Urothelium cell line (cell line): Measurements from ENCODE around the gene HS3ST3A1.

Source experiments
- DNase-seq: peaks from one replicate; pipeline ENCODE4 v3.0.0; 2011; ENCODE audit warnings: low spot score, mixed read lengths
- FAIRE-seq: peaks from 2 replicates; lab custom pipeline; 2011; peaks lifted over from hg19 to GRCh38; lab: Jason Lieb, UNC

Gene HS3ST3A1

DNA sequence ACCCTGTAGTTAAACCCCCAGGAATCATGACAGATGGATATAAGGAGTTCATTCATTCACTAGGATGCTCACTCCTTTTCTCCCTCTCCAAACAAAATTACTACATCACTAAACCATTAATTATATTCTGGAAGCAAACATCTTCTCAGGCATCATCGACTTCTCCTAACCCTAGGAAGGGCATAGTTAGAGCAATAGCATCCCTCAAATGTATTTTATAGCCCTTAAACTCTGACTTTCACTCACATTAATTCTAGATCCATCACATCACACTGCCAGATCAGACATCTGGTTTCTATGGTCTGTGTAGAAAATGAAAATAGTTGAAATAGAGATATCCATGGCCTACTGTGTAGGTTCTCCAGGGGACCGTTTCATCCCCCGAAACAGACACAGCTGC, 143.9 kb downstream of the HS3ST3A1 start:
- DNase-seq (no peak), FAIRE-seq (no peak)
